HepG2 (cell line): ENCODE measurements around the gene PAM16. TPM values are rescaled to one million over a fixed set of nuclear protein-coding genes. Genes with fewer than 3 reads are reported as not detected.

ENCODE experiments used
- FOSL2 ChIP-seq: sonication (generic); formaldehyde crosslinking; IDR thresholded peaks from 2 replicates; pipeline ENCODE4 v1.4.0; 2020; ENCODE audit warnings: missing genetic modification reagents
- HMG20A ChIP-seq: IDR thresholded peaks from 2 replicates; pipeline ENCODE4 v1.6.1; 2016; ENCODE audit warnings: borderline replicate concordance
- HOXD1 ChIP-seq: sonication (generic); formaldehyde crosslinking; IDR thresholded peaks from 2 replicates; pipeline ENCODE4 v1.5.0; 2020; ENCODE audit warnings: missing genetic modification reagents
- KDM1A ChIP-seq: IDR thresholded peaks from 2 replicates; pipeline ENCODE4 v1.6.1; 2016; ENCODE audit warnings: missing compliant biosample characterization
- MYNN ChIP-seq: sonication (generic); formaldehyde crosslinking; IDR thresholded peaks from 2 replicates; pipeline ENCODE4 v1.4.0; 2020; ENCODE audit warnings: mild to moderate bottlenecking, low read depth, missing genetic modification reagents
- NR2C2 ChIP-seq: sonication (generic); formaldehyde crosslinking; IDR thresholded peaks from 2 replicates; pipeline ENCODE4 v1.4.0; 2020; ENCODE audit warnings: missing genetic modification reagents, mild to moderate bottlenecking, moderate library complexity, borderline replicate concordance
- ONECUT2 ChIP-seq: sonication (generic); formaldehyde crosslinking; IDR thresholded peaks from 2 replicates; pipeline ENCODE4 v1.4.0; 2020; ENCODE audit warnings: missing genetic modification reagents
- PRMT3 ChIP-seq: sonication (generic); formaldehyde crosslinking; IDR thresholded peaks from 2 replicates; pipeline ENCODE4 v1.8.1; 2022; ENCODE audit warnings: low read depth, mild to moderate bottlenecking, moderate library complexity, missing genetic modification reagents, borderline replicate concordance
- SP4 ChIP-seq: sonication (generic); formaldehyde crosslinking; IDR thresholded peaks from 2 replicates; pipeline ENCODE4 v1.8.1; 2023; ENCODE audit warnings: mild to moderate bottlenecking, missing genetic modification reagents
- ZBTB38 ChIP-seq: sonication (generic); formaldehyde crosslinking; IDR thresholded peaks from 2 replicates; pipeline ENCODE4 v1.5.1; 2020; ENCODE audit warnings: mild to moderate bottlenecking, missing genetic modification reagents
- ZNF143 ChIP-seq: sonication (generic); formaldehyde crosslinking; IDR thresholded peaks from 2 replicates; pipeline ENCODE4 v1.4.0; 2020; ENCODE audit warnings: missing genetic modification reagents
- ZNF556 ChIP-seq: sonication (generic); formaldehyde crosslinking; IDR thresholded peaks from 2 replicates; pipeline ENCODE4 v1.4.0; 2020; ENCODE audit warnings: mild to moderate bottlenecking, missing genetic modification reagents, borderline replicate concordance
- ZNF570 ChIP-seq: sonication (generic); formaldehyde crosslinking; IDR thresholded peaks from 2 replicates; pipeline ENCODE4 v1.4.0; 2020; ENCODE audit warnings: mild to moderate bottlenecking, missing genetic modification reagents, borderline replicate concordance
- ZNF780A ChIP-seq: sonication (generic); formaldehyde crosslinking; IDR thresholded peaks from 2 replicates; pipeline ENCODE4 v1.8.0; 2022; ENCODE audit warnings: mild to moderate bottlenecking, missing genetic modification reagents, moderate library complexity
- ZSCAN31 ChIP-seq: sonication (generic); formaldehyde crosslinking; IDR thresholded peaks from 2 replicates; pipeline ENCODE4 v1.5.0; 2020; ENCODE audit warnings: low read depth, mild to moderate bottlenecking, missing genetic modification reagents
- polyA plus RNA-seq, 8 experiments: library from polyadenylated mRNA; depleted of rRNA in 3 of 8; stranded (reverse) in 7 of 8; unstranded in 1 of 8; fragments of >200 nt; fragmentation: Illumina TruSeq in 4 of 8; extraction: Trizol in 4 of 8; gene quantifications; 2 replicates each; pipeline versions ENCODE4 v1.2.1 to v1.2.3, GENCODE V29; 2011 to 2016; ENCODE audit warnings: low read depth in 4 of 8, missing spikeins in 1 of 8, mixed read lengths in 1 of 8; ENCODE audit not compliant: insufficient read depth in 1 of 8
- total RNA-seq, 5 experiments: library from RNA; depleted of rRNA; stranded (reverse); fragments of >200 nt; fragmentation: Illumina TruSeq; extraction: Trizol; gene quantifications; 2 replicates each; pipeline ENCODE4 v1.2.3, GENCODE V29; 2016; ENCODE audit warnings: low read depth in 1 of 5
- TF ChIP-seq, protein P1 (sequence below): sonication (generic); formaldehyde crosslinking; IDR thresholded peaks from 2 replicates; pipeline ENCODE4 v1.4.0; 2020; ENCODE audit warnings: missing genetic modification reagents
- TF ChIP-seq, protein P2 (sequence below): sonication (generic); formaldehyde crosslinking; IDR thresholded peaks from 2 replicates; pipeline ENCODE4 v1.4.0; 2020; ENCODE audit warnings: missing genetic modification reagents
- TF ChIP-seq, protein P3 (sequence below): sonication (generic); formaldehyde crosslinking; IDR thresholded peaks from 2 replicates; pipeline ENCODE4 v1.8.0; 2022; ENCODE audit warnings: low read depth, missing genetic modification reagents
- TF ChIP-seq, protein P4 (sequence below): sonication (generic); formaldehyde crosslinking; IDR thresholded peaks from 2 replicates; pipeline ENCODE4 v1.5.0; 2020; ENCODE audit warnings: mild to moderate bottlenecking, missing genetic modification reagents, borderline replicate concordance
- TF ChIP-seq, protein P5 (sequence below): sonication (generic); formaldehyde crosslinking; IDR thresholded peaks from 2 replicates; pipeline ENCODE4 v1.5.0; 2020; ENCODE audit warnings: mild to moderate bottlenecking, missing genetic modification reagents, moderate library complexity

Gene PAM16
- total and polyA plus RNA-seq, 2 of the 13 experiments (the other 11 are each of a cell fraction or from before 2014, with no cell fraction given) = 51.5 to 51.8 TPM

DNA sequence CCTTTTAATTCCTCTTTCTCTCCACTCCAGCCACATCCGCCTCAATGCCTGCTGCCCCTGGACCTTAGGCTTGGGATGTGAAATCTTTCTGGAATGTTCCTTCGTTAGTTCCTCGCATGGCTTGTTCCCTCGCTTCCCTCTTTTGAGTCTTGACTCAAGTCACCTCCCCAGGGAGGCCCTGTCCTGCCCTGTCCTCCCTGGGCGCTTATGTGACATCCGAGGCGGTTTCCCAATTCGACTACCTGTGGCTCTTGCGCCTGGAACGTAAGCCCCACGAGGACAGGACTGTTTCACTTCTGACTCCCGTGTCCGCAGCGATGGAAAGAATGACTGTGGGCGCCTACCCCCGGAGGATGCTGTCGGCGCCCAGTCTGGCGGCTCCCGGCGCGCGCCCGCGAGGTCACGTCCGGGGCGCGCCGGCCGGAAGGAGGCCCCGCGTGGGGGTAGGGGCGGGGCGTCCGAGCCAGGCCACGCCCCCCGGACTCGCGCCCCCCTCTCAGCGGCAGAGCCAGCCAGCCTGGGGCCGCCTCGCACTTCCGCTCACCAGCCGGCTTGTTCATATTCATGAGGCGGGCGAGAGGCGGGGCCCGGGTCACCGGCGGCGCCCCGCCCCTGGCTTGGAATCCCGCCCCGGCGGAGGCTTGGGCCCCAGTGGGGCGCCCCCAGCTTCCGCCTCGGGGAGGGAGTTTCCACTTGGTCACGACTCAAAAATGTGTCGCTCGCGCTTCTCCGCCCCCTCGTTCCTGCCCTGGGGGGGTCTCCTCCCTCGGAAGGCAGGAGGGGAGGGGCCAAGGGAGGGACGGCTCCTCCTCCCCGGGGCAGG lies 43.7 kb downstream of the PAM16 start (continued):
- TF ChIP-seq, protein P1, sequence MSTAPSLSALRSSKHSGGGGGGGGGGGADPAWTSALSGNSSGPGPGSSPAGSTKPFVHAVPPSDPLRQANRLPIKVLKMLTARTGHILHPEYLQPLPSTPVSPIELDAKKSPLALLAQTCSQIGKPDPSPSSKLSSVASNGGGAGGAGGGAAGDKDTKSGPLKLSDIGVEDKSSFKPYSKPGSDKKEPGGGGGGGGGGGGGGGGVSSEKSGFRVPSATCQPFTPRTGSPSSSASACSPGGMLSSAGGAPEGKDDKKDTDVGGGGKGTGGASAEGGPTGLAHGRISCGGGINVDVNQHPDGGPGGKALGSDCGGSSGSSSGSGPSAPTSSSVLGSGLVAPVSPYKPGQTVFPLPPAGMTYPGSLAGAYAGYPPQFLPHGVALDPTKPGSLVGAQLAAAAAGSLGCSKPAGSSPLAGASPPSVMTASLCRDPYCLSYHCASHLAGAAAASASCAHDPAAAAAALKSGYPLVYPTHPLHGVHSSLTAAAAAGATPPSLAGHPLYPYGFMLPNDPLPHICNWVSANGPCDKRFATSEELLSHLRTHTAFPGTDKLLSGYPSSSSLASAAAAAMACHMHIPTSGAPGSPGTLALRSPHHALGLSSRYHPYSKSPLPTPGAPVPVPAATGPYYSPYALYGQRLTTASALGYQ = no peak
- TF ChIP-seq, protein P2, sequence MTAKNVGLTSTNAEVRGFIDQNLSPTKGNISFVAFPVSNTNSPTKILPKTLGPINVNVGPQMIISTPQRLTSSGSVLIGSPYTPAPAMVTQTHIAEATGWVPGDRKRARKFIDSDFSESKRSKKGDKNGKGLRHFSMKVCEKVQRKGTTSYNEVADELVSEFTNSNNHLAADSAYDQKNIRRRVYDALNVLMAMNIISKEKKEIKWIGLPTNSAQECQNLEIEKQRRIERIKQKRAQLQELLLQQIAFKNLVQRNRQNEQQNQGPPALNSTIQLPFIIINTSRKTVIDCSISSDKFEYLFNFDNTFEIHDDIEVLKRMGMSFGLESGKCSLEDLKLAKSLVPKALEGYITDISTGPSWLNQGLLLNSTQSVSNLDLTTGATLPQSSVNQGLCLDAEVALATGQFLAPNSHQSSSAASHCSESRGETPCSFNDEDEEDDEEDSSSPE (CRISPR knock-in tag) = no peak
- no peak for TF ChIP-seq ZSCAN31 (CRISPR knock-in tag)
- TF ChIP-seq MYNN = no peak
- TF ChIP-seq ZNF570 = no peak
- no peak for TF ChIP-seq HMG20A (CRISPR knock-in tag)
- TF ChIP-seq HOXD1 (CRISPR knock-in tag) = no peak
- TF ChIP-seq ZNF143 (CRISPR knock-in tag) = no peak
- no peak for TF ChIP-seq ZNF556 (CRISPR knock-in tag)
- TF ChIP-seq SP4 (CRISPR knock-in tag) = peak; percentile 83
- TF ChIP-seq, protein P3, sequence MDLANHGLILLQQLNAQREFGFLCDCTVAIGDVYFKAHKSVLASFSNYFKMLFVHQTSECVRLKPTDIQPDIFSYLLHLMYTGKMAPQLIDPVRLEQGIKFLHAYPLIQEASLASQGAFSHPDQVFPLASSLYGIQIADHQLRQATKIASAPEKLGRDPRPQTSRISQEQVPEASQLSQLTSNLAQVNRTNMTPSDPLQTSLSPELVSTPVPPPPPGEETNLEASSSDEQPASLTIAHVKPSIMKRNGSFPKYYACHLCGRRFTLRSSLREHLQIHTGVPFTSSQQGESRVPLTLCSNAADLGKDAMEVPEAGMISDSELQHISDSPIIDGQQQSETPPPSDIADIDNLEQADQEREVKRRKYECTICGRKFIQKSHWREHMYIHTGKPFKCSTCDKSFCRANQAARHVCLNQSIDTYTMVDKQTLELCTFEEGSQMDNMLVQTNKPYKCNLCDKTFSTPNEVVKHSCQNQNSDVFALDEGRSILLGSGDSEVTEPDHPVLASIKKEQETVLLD = no peak
- TF ChIP-seq KDM1A (CRISPR knock-in tag) = no peak
- no peak for TF ChIP-seq ONECUT2
- no peak for TF ChIP-seq PRMT3
- TF ChIP-seq, protein P4, sequence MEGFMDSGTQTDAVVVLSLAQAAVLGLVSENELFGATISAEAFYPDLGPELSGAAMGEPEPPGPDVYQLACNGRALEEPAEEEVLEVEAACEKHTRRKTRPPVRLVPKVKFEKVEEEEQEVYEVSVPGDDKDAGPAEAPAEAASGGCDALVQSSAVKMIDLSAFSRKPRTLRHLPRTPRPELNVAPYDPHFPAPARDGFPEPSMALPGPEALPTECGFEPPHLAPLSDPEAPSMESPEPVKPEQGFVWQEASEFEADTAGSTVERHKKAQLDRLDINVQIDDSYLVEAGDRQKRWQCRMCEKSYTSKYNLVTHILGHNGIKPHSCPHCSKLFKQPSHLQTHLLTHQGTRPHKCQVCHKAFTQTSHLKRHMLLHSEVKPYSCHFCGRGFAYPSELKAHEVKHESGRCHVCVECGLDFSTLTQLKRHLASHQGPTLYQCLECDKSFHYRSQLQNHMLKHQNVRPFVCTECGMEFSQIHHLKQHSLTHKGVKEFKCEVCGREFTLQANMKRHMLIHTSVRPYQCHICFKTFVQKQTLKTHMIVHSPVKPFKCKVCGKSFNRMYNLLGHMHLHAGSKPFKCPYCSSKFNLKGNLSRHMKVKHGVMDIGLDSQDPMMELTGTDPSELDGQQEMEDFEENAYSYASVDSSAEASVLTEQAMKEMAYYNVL (CRISPR knock-in tag) = no peak
- TF ChIP-seq NR2C2 (CRISPR knock-in tag) = peak; percentile 84; the same call in 1 of the 2 replicates
- TF ChIP-seq, protein P5, sequence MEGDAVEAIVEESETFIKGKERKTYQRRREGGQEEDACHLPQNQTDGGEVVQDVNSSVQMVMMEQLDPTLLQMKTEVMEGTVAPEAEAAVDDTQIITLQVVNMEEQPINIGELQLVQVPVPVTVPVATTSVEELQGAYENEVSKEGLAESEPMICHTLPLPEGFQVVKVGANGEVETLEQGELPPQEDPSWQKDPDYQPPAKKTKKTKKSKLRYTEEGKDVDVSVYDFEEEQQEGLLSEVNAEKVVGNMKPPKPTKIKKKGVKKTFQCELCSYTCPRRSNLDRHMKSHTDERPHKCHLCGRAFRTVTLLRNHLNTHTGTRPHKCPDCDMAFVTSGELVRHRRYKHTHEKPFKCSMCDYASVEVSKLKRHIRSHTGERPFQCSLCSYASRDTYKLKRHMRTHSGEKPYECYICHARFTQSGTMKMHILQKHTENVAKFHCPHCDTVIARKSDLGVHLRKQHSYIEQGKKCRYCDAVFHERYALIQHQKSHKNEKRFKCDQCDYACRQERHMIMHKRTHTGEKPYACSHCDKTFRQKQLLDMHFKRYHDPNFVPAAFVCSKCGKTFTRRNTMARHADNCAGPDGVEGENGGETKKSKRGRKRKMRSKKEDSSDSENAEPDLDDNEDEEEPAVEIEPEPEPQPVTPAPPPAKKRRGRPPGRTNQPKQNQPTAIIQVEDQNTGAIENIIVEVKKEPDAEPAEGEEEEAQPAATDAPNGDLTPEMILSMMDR (CRISPR knock-in tag) = 0 out of 2 replicates have a peak, but pooled peaks have one; percentile 11
- TF ChIP-seq FOSL2 (CRISPR knock-in tag) = peak; percentile 44; the same call in 1 of the 2 replicates
- TF ChIP-seq ZNF780A (CRISPR knock-in tag) = no peak
- TF ChIP-seq ZBTB38 (CRISPR knock-in tag) = no peak
